WTC11 (cell line): Measurements from ENCODE around the gene TNIK.

Experiments used
- ATF1 ChIP-seq: sonication (generic); formaldehyde crosslinking; IDR thresholded peaks from 2 replicates; pipeline ENCODE4 v1.8.1; 2023; ENCODE audit warnings: mild to moderate bottlenecking, moderate library complexity, missing genetic modification reagents
- CREB1 ChIP-seq: sonication (generic); formaldehyde crosslinking; IDR thresholded peaks from 2 replicates; pipeline ENCODE4 v1.8.0; 2023; ENCODE audit warnings: mild to moderate bottlenecking, missing genetic modification reagents
- ELF4 ChIP-seq: sonication (generic); formaldehyde crosslinking; IDR thresholded peaks from 2 replicates; pipeline ENCODE4 v1.8.1; 2022; ENCODE audit warnings: low read depth, mild to moderate bottlenecking, moderate library complexity, missing genetic modification reagents
- ESRRA ChIP-seq: sonication (generic); formaldehyde crosslinking; IDR thresholded peaks from 2 replicates; pipeline ENCODE4 v1.8.1; 2022; ENCODE audit warnings: mild to moderate bottlenecking, missing genetic modification reagents, borderline replicate concordance
- FOXP1 ChIP-seq: sonication (generic); formaldehyde crosslinking; IDR thresholded peaks from 2 replicates; pipeline ENCODE4 v1.8.0; 2022; ENCODE audit warnings: missing genetic modification reagents, mild to moderate bottlenecking, moderate library complexity, borderline replicate concordance
- SP1 ChIP-seq: sonication (generic); formaldehyde crosslinking; conservative IDR thresholded peaks from 2 replicates; pipeline ENCODE4 v1.8.1; 2022; ENCODE audit warnings: missing genetic modification reagents
- TCF7 ChIP-seq: sonication (generic); formaldehyde crosslinking; IDR thresholded peaks from 2 replicates; pipeline ENCODE4 v1.8.0; 2022; ENCODE audit warnings: mild to moderate bottlenecking, low read depth, missing genetic modification reagents, moderate library complexity
- ZNF121 ChIP-seq: sonication (generic); formaldehyde crosslinking; IDR thresholded peaks from 2 replicates; pipeline ENCODE4 v1.8.0; 2023; ENCODE audit warnings: missing genetic modification reagents
- TF ChIP-seq, protein P1 (sequence below): fragments of 250-450 bp; sonication (Bioruptor Pico); IDR thresholded peaks from 2 replicates; pipeline ENCODE4 v1.8.0; 2021; ENCODE audit warnings: mild to moderate bottlenecking
- TF ChIP-seq, protein P2 (sequence below): fragments of 200-600 bp; IDR thresholded peaks from 2 replicates; pipeline ENCODE4 v1.8.0; 2022; ENCODE audit warnings: antibody characterized with exemption
- TF ChIP-seq, protein P3 (sequence below): sonication (generic); formaldehyde crosslinking; IDR thresholded peaks from 2 replicates; pipeline ENCODE4 v1.8.1; 2023; ENCODE audit warnings: mild to moderate bottlenecking, missing genetic modification reagents
- TF ChIP-seq, protein P4 (sequence below): fragments of 250-450 bp; sonication (Bioruptor Pico); IDR thresholded peaks from 2 replicates; pipeline ENCODE4 v2.1.2; 2022; ENCODE audit warnings: mild to moderate bottlenecking, moderate library complexity
- TF ChIP-seq, protein P5 (sequence below): sonication (generic); formaldehyde crosslinking; IDR thresholded peaks from 2 replicates; pipeline ENCODE4 v1.8.1; 2022; ENCODE audit warnings: low read depth, mild to moderate bottlenecking, moderate library complexity, missing genetic modification reagents, borderline replicate concordance
- TF ChIP-seq, protein P6 (sequence below): sonication (generic); formaldehyde crosslinking; IDR thresholded peaks from 2 replicates; pipeline ENCODE4 v1.8.0; 2022; ENCODE audit warnings: mild to moderate bottlenecking, missing genetic modification reagents

DNA sequence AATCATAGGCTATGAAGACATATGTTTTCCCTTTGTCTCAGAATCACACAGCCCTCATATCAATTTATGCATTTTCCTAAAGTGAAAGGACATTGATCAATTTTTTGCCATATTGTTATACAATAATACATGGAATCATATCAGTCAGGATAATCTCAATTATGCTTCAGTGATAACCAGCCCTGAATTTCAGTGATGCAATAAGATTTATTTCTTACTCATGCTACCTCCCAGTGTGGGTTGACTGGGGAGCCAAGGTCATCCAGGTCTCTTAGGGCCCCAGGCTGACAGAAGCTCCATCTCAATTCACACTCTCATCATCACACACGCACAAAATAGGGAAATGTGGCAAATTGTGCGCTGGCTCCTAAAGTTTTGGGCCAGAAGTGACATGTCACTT lies 44.2 kb upstream of the TNIK start:
- TF ChIP-seq, protein P1, sequence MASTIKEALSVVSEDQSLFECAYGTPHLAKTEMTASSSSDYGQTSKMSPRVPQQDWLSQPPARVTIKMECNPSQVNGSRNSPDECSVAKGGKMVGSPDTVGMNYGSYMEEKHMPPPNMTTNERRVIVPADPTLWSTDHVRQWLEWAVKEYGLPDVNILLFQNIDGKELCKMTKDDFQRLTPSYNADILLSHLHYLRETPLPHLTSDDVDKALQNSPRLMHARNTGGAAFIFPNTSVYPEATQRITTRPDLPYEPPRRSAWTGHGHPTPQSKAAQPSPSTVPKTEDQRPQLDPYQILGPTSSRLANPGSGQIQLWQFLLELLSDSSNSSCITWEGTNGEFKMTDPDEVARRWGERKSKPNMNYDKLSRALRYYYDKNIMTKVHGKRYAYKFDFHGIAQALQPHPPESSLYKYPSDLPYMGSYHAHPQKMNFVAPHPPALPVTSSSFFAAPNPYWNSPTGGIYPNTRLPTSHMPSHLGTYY (CRISPR knock-in tag) = no peak
- TF ChIP-seq ATF1 (CRISPR knock-in tag) (no peak), FOXP1 (CRISPR knock-in tag) (no peak), SP1 (CRISPR knock-in tag) (no peak), TCF7 (CRISPR knock-in tag) (no peak), CREB1 (CRISPR knock-in tag) (no peak), ZNF121 (CRISPR knock-in tag) (no peak), ELF4 (CRISPR knock-in tag) (no peak), ESRRA (CRISPR knock-in tag) (no peak)
- TF ChIP-seq, protein P2, sequence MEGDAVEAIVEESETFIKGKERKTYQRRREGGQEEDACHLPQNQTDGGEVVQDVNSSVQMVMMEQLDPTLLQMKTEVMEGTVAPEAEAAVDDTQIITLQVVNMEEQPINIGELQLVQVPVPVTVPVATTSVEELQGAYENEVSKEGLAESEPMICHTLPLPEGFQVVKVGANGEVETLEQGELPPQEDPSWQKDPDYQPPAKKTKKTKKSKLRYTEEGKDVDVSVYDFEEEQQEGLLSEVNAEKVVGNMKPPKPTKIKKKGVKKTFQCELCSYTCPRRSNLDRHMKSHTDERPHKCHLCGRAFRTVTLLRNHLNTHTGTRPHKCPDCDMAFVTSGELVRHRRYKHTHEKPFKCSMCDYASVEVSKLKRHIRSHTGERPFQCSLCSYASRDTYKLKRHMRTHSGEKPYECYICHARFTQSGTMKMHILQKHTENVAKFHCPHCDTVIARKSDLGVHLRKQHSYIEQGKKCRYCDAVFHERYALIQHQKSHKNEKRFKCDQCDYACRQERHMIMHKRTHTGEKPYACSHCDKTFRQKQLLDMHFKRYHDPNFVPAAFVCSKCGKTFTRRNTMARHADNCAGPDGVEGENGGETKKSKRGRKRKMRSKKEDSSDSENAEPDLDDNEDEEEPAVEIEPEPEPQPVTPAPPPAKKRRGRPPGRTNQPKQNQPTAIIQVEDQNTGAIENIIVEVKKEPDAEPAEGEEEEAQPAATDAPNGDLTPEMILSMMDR = no peak
- TF ChIP-seq, protein P3, sequence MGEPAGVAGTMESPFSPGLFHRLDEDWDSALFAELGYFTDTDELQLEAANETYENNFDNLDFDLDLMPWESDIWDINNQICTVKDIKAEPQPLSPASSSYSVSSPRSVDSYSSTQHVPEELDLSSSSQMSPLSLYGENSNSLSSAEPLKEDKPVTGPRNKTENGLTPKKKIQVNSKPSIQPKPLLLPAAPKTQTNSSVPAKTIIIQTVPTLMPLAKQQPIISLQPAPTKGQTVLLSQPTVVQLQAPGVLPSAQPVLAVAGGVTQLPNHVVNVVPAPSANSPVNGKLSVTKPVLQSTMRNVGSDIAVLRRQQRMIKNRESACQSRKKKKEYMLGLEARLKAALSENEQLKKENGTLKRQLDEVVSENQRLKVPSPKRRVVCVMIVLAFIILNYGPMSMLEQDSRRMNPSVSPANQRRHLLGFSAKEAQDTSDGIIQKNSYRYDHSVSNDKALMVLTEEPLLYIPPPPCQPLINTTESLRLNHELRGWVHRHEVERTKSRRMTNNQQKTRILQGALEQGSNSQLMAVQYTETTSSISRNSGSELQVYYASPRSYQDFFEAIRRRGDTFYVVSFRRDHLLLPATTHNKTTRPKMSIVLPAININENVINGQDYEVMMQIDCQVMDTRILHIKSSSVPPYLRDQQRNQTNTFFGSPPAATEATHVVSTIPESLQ (CRISPR knock-in tag) = no peak
- TF ChIP-seq, protein P4, sequence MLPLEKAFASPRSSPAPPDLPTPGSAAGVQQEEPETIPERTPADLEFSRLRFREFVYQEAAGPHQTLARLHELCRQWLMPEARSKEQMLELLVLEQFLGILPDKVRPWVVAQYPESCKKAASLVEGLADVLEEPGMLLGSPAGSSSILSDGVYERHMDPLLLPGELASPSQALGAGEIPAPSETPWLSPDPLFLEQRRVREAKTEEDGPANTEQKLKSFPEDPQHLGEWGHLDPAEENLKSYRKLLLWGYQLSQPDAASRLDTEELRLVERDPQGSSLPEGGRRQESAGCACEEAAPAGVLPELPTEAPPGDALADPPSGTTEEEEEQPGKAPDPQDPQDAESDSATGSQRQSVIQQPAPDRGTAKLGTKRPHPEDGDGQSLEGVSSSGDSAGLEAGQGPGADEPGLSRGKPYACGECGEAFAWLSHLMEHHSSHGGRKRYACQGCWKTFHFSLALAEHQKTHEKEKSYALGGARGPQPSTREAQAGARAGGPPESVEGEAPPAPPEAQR = no peak
- TF ChIP-seq, protein P5, sequence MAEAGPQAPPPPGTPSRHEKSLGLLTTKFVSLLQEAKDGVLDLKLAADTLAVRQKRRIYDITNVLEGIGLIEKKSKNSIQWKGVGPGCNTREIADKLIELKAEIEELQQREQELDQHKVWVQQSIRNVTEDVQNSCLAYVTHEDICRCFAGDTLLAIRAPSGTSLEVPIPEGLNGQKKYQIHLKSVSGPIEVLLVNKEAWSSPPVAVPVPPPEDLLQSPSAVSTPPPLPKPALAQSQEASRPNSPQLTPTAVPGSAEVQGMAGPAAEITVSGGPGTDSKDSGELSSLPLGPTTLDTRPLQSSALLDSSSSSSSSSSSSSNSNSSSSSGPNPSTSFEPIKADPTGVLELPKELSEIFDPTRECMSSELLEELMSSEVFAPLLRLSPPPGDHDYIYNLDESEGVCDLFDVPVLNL (CRISPR knock-in tag) = no peak
- TF ChIP-seq, protein P6, sequence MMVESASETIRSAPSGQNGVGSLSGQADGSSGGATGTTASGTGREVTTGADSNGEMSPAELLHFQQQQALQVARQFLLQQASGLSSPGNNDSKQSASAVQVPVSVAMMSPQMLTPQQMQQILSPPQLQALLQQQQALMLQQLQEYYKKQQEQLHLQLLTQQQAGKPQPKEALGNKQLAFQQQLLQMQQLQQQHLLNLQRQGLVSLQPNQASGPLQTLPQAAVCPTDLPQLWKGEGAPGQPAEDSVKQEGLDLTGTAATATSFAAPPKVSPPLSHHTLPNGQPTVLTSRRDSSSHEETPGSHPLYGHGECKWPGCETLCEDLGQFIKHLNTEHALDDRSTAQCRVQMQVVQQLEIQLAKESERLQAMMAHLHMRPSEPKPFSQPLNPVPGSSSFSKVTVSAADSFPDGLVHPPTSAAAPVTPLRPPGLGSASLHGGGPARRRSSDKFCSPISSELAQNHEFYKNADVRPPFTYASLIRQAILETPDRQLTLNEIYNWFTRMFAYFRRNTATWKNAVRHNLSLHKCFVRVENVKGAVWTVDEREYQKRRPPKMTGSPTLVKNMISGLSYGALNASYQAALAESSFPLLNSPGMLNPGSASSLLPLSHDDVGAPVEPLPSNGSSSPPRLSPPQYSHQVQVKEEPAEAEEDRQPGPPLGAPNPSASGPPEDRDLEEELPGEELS (CRISPR knock-in tag) = no peak
